HL-60 (cell line): ENCODE measurements around the gene TEDC1.
"Not testable (repeated sequence)": the region's sequence is repeated elsewhere in the genome, so short reads cannot be mapped to it uniquely, and the experiment has no call there.

Experiments used
- CTCF ChIP-seq: IDR thresholded peaks from one replicate; pipeline ENCODE4 v1.5.1; 2011; ENCODE audit warnings: low read length, control low read depth, inconsistent platforms; ENCODE audit not compliant: insufficient read depth
- POLR2AphosphoS5 ChIP-seq: IDR thresholded peaks from 2 replicates; pipeline ENCODE4 v1.6.1; 2012; ENCODE audit warnings: low read depth

DNA sequence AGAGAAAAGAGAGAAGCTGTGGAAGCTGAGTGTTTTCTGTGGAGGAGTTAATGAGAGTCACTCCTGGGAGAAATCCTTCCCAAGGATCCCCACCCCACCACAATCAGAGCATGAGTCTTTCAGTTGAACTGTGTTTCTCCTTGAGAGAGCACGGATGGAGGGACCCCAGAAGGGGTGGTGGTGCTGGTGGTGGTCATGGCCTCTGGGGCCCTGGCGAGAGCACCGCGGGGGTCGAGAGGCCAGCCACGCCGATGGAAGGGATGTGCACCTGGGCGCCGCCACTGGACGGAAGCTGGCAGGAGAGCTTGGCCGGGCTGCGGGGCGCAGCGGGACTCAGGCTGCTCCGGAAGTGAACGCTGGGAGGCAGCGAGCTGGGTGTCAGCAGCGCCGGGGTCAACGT lies 55.4 kb downstream of the TEDC1 start:
- not testable (repeated sequence) for TF ChIP-seq CTCF, POLR2AphosphoS5
